ENCODE measurements around the gene GHRH. TPM values are rescaled to one million over a fixed set of nuclear protein-coding genes. Genes with fewer than 3 reads are reported as not detected.

The GHRH gene, protein sequence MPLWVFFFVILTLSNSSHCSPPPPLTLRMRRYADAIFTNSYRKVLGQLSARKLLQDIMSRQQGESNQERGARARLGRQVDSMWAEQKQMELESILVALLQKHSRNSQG
- total RNA-seq (2014; rRNA removed; shearing (Covaris generic)) = not detected in 2 replicates

DNA sequence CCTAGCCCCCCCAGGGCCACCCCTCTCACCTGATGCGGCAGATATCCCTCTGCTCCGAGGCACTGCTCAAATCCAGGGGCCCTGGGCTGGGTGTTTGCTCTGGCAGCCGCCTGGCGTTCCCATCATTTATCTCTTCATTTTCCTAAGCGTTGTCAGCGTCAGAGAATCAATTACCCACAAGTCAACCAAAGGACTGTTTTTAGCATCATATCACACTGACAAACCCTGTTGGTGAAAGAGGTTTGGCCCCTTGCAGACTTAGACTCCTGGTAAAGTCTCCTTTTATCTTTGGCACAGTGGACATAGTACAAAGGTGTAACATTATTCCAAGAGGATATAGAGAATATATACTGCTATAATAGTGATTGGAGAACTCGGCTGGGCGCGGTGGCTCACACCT, at the start of gene GHRH:
GHRH (minus strand) TSS at position 101 of the 400 bp plus-strand sequence. CDS start 4,925 bp downstream, outside the sequence.
- no peaks in the 10 kb centered on the region for H3K27me3 ChIP-seq (ENCODE audit: control insufficient read depth, insufficient read depth, low read length)
- DNase-seq = no peak
- no peaks in the 10 kb centered on the region for H3K36me3 ChIP-seq (replicated peaks; ENCODE audit: control insufficient read depth, insufficient read depth, low read length)
- no peak within 1 kb of the TSS for H3K4me3 ChIP-seq (ENCODE audit: insufficient read depth, low read depth, low read length)

DNA sequence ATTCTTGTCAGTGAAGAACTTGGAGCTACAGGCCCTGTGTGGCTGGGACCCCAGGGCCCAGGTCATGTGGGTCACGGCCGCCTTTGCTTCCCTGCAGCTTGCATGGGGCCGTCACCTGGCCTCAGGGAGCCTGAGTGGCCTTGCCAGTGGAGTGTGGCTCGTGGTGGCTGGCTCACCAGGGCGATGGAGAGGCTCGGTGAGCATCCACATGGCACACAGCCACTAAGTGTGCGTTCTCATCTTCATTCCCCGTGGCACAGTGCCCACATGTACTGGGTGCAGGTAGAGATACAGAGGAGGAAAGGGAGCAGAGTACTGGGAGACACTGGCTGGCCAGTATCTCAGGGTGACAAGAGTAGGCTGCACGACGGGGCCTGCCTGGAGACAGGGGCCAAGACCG, 49.3 kb upstream of the GHRH start:
- H3K36me3 ChIP-seq (replicated peaks; ENCODE audit: control insufficient read depth, insufficient read depth, low read length) = peaks cover 8% of the 10 kb centered on the region
- H3K27me3 ChIP-seq (ENCODE audit: control insufficient read depth, insufficient read depth, low read length) = no peaks in the 10 kb centered on the region
- DNase-seq = no peak
- H3K4me3 ChIP-seq (ENCODE audit: insufficient read depth, low read depth, low read length) = no peak overlapping the region

DNA sequence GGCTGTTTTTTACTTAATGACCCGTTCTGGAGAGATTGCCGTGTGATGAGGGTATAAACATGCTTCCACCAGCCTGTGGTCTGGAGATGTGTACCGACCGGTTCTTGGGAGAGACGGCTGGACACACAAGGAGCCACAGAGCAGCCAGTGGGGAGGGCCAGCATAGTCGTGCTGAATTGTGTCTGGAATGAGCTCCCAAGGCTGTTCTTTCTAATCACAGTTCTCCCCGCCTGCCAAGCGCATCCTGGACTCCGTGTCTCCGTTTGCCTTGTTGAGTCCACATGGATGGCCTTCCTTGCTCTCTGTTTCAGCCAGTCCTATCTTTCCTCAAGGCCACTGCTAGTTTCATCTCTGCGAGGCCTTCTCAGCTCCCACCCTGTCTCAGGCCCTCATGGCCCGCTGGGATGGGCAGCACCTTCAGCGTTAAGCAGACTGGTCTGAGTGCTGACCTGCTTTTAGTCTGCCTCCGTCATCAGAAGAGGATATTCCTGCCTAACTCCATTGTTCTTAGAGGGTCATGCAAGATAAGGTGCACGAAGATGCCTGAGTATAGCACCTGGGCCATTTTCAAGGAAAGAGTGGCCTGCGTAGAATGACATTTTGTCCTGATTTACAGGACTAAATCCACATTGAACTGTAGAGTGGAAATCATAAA, 48.4 kb upstream of the GHRH start:
- Histone ChIP-seq H3K27me3 (ENCODE audit: control insufficient read depth, insufficient read depth, low read length) (no peaks in the 10 kb centered on the region), H3K36me3 (replicated peaks; ENCODE audit: control insufficient read depth, insufficient read depth, low read length) (peaks cover 8% of the 10 kb centered on the region; the same call in 1 of the 2 replicates), H3K4me3 (ENCODE audit: insufficient read depth, low read depth, low read length) (no peak overlapping the region)
- DNase-seq = no peak

DNA sequence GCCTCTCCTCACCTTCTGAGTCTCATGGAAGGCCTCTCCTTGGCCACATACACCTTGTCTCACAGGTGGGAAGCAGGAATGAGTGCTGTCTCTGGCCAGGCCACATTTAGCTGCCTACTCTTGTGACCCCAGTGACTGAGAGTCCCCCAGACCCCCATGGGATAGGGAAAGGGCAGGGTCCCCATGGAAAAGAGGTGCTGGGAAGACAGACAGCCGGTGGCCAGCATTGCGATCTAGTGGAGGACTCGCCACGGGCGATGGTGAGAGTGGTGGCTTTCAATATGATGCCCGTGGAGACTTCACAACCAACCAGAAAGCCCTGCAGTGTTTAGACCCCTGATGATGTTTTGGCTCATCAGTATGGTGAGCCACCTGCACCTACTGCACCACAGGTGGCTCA, 47.7 kb upstream of the GHRH start:
- Histone ChIP-seq H3K36me3 (replicated peaks; ENCODE audit: control insufficient read depth, insufficient read depth, low read length) (peaks cover 8% of the 10 kb centered on the region), H3K4me3 (ENCODE audit: insufficient read depth, low read depth, low read length) (no peak overlapping the region), H3K27me3 (ENCODE audit: control insufficient read depth, insufficient read depth, low read length) (no peaks in the 10 kb centered on the region)
- no peak for DNase-seq

DNA sequence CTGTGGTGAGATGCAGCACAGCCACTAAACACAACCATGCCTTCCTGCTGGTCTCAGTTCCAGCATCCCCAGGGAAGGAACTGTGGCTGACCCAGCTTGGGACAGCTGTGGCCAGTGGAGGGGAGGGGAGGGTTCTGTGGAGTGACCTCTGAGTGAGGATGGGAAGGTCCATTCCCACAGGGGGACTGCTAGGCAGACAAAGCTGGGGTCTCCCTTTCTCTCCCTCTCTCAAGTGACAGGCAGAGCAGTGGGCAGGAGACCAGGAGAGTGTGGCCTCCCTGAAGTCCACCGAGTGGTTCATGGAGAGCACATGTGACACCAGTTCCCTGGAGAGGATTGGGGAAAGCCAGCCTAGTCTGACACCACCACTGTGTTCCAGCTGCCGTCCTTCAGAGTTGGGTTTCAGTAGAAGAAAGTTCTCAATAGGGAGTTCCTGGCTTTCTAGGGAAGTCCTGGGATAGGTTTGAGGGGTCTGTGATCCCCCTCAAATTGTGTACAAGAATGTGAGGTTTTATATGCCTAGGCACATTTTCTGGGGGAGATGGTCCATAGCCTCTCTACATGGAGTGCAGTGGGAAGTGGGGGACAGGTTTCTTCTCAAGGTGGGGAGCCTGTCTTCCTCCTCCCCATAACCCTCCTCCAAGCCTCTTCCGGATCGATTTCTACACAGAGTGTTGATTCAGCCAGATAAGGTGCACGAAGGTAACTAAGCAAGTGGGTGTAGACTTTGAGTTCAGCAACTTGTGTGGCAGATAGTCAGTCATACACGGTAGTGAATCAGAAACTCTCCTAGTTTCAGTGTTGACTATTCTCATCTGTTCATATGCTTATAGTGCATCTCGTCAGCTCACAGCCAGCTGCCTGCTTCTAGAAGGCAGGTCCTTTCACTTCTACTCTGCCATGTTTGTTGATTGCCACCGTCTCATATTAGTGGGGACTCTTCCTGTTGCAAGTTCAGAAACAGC, 46.8 kb upstream of the GHRH start:
- no peaks in the 10 kb centered on the region for H3K27me3 ChIP-seq (ENCODE audit: control insufficient read depth, insufficient read depth, low read length)
- no peak overlapping the region for H3K4me3 ChIP-seq (ENCODE audit: insufficient read depth, low read depth, low read length)
- no peak for DNase-seq
- H3K36me3 ChIP-seq (replicated peaks; ENCODE audit: control insufficient read depth, insufficient read depth, low read length) = peaks cover 11% of the 10 kb centered on the region

DNA sequence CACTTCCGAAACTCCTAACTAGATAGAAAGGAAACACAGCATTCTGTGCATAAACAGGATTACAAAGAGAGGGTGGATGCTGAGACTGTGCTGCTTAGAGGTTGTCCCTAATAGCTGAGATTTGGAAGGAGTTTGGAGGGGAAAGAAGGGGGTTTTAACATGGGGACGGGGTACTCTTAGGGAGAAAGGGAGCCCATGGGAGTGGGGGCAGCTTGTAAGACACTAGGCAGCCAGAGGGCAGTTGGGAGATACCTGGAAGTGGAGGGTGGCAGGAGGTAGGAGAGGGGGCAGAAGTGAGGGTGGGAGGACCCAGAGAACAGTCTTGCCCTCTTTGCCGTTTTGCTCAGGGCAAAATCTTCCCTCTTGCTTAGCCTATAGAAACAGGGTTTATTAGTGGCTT, 44.2 kb upstream of the GHRH start:
- no peak overlapping the region for H3K4me3 ChIP-seq (ENCODE audit: insufficient read depth, low read depth, low read length)
- no peaks in the 10 kb centered on the region for H3K27me3 ChIP-seq (ENCODE audit: control insufficient read depth, insufficient read depth, low read length)
- DNase-seq = no peak
- H3K36me3 ChIP-seq (replicated peaks; ENCODE audit: control insufficient read depth, insufficient read depth, low read length) = peaks cover 18% of the 10 kb centered on the region

DNA sequence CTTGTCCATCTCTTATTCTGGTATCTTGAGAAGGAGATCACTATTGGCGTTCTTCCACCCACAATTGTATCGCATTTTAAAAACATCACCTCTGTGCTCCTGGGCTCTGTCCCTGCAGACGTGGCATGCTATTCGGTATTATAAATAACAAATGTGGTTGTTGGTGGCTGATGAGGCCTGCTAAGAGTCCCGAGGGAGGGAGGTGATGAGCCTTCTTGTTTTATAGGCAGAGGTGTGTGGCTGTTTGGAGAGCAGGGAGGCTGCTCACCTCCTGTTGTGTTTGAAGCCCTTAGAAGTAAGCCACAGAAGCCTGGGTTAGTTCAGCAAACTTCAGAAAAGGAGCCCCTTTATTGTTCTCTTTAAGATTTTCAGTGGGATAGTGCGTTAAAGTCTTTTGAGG, 43.5 kb upstream of the GHRH start:
- DNase-seq = no peak
- H3K4me3 ChIP-seq (ENCODE audit: insufficient read depth, low read depth, low read length) = no peak overlapping the region
- no peaks in the 10 kb centered on the region for H3K27me3 ChIP-seq (ENCODE audit: control insufficient read depth, insufficient read depth, low read length)
- peaks cover 18% of the 10 kb centered on the region for H3K36me3 ChIP-seq (replicated peaks; ENCODE audit: control insufficient read depth, insufficient read depth, low read length)

DNA sequence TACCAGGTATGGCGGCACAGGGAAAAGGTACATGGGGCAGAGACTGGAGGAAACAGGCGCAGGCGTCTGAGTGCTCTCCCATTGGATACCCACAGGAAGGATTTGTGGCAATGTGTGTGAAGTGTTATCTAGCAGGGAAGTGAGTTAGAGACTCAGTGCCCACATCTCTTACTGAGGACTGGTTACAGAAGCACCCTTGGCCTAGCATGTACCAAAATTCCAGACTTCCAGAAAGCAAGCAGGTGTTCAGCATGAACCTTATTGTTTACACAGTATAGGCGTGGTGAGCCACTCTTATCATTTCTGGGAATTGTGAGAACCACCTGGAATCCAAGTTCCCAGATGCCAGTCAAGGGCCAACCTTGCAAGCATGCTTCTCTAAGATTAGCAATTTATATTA, 42.0 kb upstream of the GHRH start:
- no peak overlapping the region for H3K4me3 ChIP-seq (ENCODE audit: insufficient read depth, low read depth, low read length)
- H3K36me3 ChIP-seq (replicated peaks; ENCODE audit: control insufficient read depth, insufficient read depth, low read length) = peaks cover 12% of the 10 kb centered on the region
- no peaks in the 10 kb centered on the region for H3K27me3 ChIP-seq (ENCODE audit: control insufficient read depth, insufficient read depth, low read length)
- no peak for DNase-seq

DNA sequence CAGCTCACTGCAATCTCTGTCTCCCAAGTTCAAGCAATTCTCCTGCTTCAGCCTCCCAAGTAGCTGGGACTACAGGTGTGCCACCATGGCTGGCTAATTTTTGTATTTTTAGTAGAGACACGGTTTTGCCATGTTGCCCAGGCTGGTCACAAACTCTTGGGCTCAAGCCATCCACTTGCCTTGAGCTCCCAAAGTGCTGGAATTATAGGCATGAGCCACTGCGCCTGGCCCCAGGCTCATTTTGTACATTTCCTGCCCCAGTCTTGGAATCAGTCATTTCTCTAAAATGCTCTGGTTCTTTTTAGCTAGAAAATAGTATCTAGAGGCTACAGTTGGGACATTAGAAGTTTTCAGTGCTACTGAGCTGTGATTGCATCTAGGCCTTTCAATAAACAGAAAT, 41.4 kb upstream of the GHRH start:
- peaks cover 9% of the 10 kb centered on the region for H3K36me3 ChIP-seq (replicated peaks; ENCODE audit: control insufficient read depth, insufficient read depth, low read length)
- H3K4me3 ChIP-seq (ENCODE audit: insufficient read depth, low read depth, low read length) = no peak overlapping the region
- no peak for DNase-seq
- no peaks in the 10 kb centered on the region for H3K27me3 ChIP-seq (ENCODE audit: control insufficient read depth, insufficient read depth, low read length)

DNA sequence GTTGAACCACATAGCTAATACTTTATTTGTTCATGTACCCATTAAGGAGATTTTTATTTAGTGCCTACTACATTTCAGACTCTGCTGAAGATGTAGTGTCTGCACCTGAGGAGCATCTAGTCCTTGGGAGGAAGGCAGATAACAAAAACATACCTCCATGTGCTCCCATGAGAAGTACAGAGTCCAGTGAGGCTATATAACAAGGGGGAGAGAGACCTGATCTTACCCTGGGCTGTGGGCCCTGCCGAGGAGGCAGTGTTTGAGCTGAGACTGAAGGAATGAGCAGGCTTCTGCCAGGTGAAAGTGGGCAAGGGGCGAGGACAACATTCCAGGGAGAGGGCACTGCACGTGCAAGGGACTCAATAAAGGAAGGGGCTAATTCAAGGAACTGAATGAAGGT, 39.9 kb upstream of the GHRH start:
- Histone ChIP-seq H3K27me3 (ENCODE audit: control insufficient read depth, insufficient read depth, low read length) (no peaks in the 10 kb centered on the region), H3K4me3 (ENCODE audit: insufficient read depth, low read depth, low read length) (no peak overlapping the region), H3K36me3 (replicated peaks; ENCODE audit: control insufficient read depth, insufficient read depth, low read length) (peaks cover 9% of the 10 kb centered on the region)
- no peak for DNase-seq

DNA sequence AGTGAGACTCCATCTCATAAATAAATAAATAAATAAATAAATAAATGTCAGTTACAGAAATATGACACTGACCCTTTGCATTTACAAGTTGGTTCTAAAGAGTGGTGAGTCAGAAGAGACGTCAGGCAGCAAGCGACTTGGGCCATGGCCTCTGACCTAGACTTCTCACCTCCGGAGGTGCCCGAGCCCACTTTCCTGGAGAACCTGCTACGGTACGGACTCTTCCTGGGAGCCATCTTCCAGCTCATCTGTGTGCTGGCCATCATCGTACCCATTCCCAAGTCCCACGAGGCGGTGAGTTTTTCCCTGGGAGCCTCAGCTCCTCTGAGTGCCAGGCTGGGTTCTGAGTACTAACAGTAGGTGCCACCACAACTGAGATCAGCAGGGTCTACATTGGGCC, 39.5 kb upstream of the GHRH start:
- Histone ChIP-seq H3K27me3 (ENCODE audit: control insufficient read depth, insufficient read depth, low read length) (no peaks in the 10 kb centered on the region), H3K36me3 (replicated peaks; ENCODE audit: control insufficient read depth, insufficient read depth, low read length) (peaks cover 9% of the 10 kb centered on the region), H3K4me3 (ENCODE audit: insufficient read depth, low read depth, low read length) (no peak overlapping the region)
- no peak for DNase-seq

DNA sequence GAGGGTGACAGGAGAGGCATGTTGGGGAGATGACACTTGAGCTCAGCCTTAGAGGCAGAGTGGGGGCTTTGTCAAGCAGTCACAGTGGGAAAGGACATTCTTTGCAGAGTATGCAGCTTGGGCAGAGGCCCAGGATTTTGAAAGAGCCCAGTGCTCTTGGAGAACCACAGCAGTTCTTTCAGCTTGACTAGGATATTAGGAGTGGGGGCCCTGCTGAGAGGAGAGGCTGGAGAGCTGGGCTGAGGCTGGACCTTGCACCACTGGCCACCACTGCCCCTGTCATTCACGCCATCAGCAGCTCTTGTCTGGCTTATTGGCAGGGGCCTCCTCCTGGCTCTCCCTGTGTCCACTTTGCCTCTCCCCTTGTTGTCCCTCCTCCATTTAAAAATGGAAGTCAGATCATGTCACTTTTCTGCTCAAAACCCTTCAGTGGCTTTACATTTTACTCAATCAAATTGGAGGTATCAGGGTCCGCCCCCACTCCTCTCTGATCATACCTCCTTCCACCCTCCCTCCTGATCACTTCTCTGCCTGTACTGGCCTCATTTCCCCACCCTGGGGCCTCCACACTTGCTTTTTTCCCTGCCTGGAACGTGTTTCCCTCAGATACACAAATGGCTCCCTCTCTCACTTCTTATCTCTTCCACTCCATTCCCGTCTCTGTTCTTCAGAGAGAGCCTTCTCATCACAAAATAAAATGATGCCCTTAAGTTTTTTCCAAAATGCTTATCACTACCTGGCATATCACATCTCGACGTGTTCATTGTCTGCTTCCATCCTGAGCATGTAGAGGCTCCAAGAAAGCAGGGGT, 38.3 kb upstream of the GHRH start:
- Histone ChIP-seq H3K36me3 (replicated peaks; ENCODE audit: control insufficient read depth, insufficient read depth, low read length) (peaks cover 9% of the 10 kb centered on the region), H3K4me3 (ENCODE audit: insufficient read depth, low read depth, low read length) (no peak overlapping the region), H3K27me3 (ENCODE audit: control insufficient read depth, insufficient read depth, low read length) (no peaks in the 10 kb centered on the region)
- no peak for DNase-seq

DNA sequence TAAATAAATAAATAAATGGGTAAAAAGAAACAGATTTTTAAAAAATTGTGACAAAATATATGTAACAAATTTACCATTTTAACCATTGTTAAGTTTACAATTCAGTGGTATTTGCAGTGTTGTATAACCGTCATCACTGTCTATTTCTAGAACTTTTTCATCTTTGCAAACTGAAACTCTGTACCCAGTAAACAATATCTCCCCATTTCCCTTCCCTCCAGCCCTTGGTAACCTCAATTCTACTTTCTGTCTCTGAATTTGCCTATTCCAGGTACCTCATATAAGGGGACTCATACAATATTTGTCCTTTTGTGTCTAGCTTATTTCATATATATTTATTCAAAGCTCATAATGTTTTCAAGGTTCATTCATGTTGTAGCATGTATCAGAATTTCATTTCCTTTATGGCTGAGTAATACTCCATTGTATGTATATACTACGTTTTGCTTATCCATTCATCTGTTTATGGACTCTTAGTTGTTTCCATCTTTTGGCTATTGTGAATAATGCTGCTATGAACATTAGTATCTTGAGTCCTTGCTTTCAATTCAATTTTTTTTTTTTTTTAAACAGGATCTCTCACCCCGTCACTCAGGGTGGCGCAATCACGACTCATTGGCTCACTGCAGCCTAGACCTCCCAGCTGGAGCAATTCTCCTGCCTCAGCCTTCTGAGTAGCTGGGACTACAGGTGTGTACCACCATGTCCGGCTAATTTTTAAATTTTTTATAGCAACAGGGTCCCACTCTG, 36.8 kb upstream of the GHRH start:
- no peak for DNase-seq
- H3K36me3 ChIP-seq (replicated peaks; ENCODE audit: control insufficient read depth, insufficient read depth, low read length) = peaks cover 6% of the 10 kb centered on the region
- H3K27me3 ChIP-seq (ENCODE audit: control insufficient read depth, insufficient read depth, low read length) = no peaks in the 10 kb centered on the region
- H3K4me3 ChIP-seq (ENCODE audit: insufficient read depth, low read depth, low read length) = no peak overlapping the region

Measured in H7 (cell line).